Fibroblast of lung (primary cell): ENCODE data around the gene RBMS1. TPM values are rescaled to one million over a fixed set of nuclear protein-coding genes. Genes with fewer than 3 reads are reported as not detected.

Experiments
- DNase-seq, 2 donors: peaks; one replicate each; pipeline versions ENCODE4 v3.0.0 to v3.0.0-alpha.2; 2010; ENCODE audit warnings: low read depth in 2 of 2
- H2AFZ ChIP-seq: 2 replicates; pipeline ENCODE4 v1.5.1; 2012; ENCODE audit warnings: low read length, control low read depth, inconsistent platforms
- H3K27ac ChIP-seq: 2 replicates; pipeline ENCODE4 v1.5.1; 2011; ENCODE audit warnings: low read length, control low read depth; ENCODE audit not compliant: insufficient read depth
- H3K27me3 ChIP-seq: 2 replicates; pipeline ENCODE4 v1.5.1; 2011; ENCODE audit warnings: mild to moderate bottlenecking, low read length; ENCODE audit not compliant: control insufficient read depth, insufficient read depth
- H3K36me3 ChIP-seq: 2 replicates; pipeline ENCODE4 v1.5.1; 2011; ENCODE audit warnings: low read length; ENCODE audit not compliant: control insufficient read depth, insufficient read depth
- H3K4me1 ChIP-seq: 2 replicates; pipeline ENCODE4 v1.5.1; 2011; ENCODE audit warnings: low read length; ENCODE audit not compliant: control insufficient read depth, insufficient read depth; ENCODE audit errors: extremely low read depth
- H3K4me2 ChIP-seq: 2 replicates; pipeline ENCODE4 v1.5.1; 2011; ENCODE audit warnings: low read length, control low read depth; ENCODE audit not compliant: insufficient read depth; ENCODE audit errors: extremely low read depth
- H3K4me3 ChIP-seq, 4 experiments: fragments of 200-600 bp in 1 of 4; sonication (generic) in 1 of 4; replicated peaks in 1 of 4; 2 replicates each; pipeline ENCODE4 v1.5.1; 2011 to 2016; ENCODE audit warnings: low read length in 4 of 4, low read depth in 3 of 4, mild to moderate bottlenecking in 3 of 4, control low read depth in 2 of 4, inconsistent platforms in 1 of 4, mixed read lengths in 1 of 4; ENCODE audit not compliant: insufficient read depth in 1 of 4; ENCODE audit errors: control extremely low read depth in 1 of 4
- H3K79me2 ChIP-seq: 2 replicates; pipeline ENCODE4 v1.5.1; 2012; ENCODE audit warnings: mild to moderate bottlenecking, low read length, inconsistent platforms; ENCODE audit not compliant: control insufficient read depth, insufficient read depth
- H3K9ac ChIP-seq: 2 replicates; pipeline ENCODE4 v1.5.1; 2011; ENCODE audit warnings: mild to moderate bottlenecking, low read length, control low read depth; ENCODE audit not compliant: insufficient read depth
- H3K9me3 ChIP-seq: 2 replicates; pipeline ENCODE4 v1.5.1; 2012; ENCODE audit warnings: low read depth, low read length; ENCODE audit not compliant: control insufficient read depth, insufficient read depth
- H4K20me1 ChIP-seq: 2 replicates; pipeline ENCODE4 v1.5.1; 2011; ENCODE audit warnings: low read length; ENCODE audit not compliant: control insufficient read depth, insufficient read depth; ENCODE audit errors: extremely low read depth
- CTCF ChIP-seq, 2 donors: IDR thresholded peaks in 1 of 2; conservative IDR thresholded peaks in 1 of 2; 1 replicate in 1 of 2; 2 replicates in 1 of 2; pipeline ENCODE4 v1.5.1; 2011 to 2012; ENCODE audit warnings: low read length in 2 of 2, control low read depth in 1 of 2, inconsistent platforms in 1 of 2, low read depth in 1 of 2, mild to moderate bottlenecking in 1 of 2
- EZH2 ChIP-seq: IDR thresholded peaks from 2 replicates; pipeline ENCODE4 v1.5.1; 2012; ENCODE audit warnings: low read length, control low read depth, mild to moderate bottlenecking; ENCODE audit errors: missing control alignments
- polyA plus RNA-seq, 2 donors: library from polyadenylated mRNA; depleted of rRNA in 1 of 2; stranded (reverse) in 1 of 2; unstranded in 1 of 2; fragments of >200 nt; gene quantifications; 2 replicates each; pipeline ENCODE4 v1.2.1, GENCODE V29; 2011 to 2012; ENCODE audit warnings: missing spikeins in 1 of 2
- total RNA-seq: library from RNA; depleted of rRNA; stranded (reverse); fragments of >200 nt; gene quantifications from 2 replicates; pipeline ENCODE4 v1.2.1, GENCODE V29; 2014

RBMS1 gene
- total and polyA plus RNA-seq, 2 donors (not counting 1 experiment from before 2014, with no cell fraction given), result 77.3 to 146 TPM

GRCh38 chr2:160388464-160389263 lies 104.9 kb downstream of the RBMS1 start:
- no peaks in the 10 kb centered on the region for H3K27me3 ChIP-seq
- no peaks in the 10 kb centered on the region for H3K9me3 ChIP-seq
- no peaks in the 10 kb centered on the region for H3K36me3 ChIP-seq
- H3K4me2 ChIP-seq, result peak overlapping the region; percentile 59
- H3K4me3 ChIP-seq, result peak overlapping the region in 2 of 4 experiments; percentile 4 to 36
- no peak overlapping the region for H2AFZ ChIP-seq
- H3K9ac ChIP-seq, result peak overlapping the region; percentile 61
- TF ChIP-seq EZH2 (no peak), CTCF (conservative IDR thresholded peaks at IDR 0.05 in 1 of 2, IDR thresholded peaks at IDR 0.05 in 1 of 2; ENCODE audit: low read depth in 1 of 2, low read length in 2 of 2) (no peak)
- H3K79me2 ChIP-seq, result peaks cover 90% of the 10 kb centered on the region
- H4K20me1 ChIP-seq, result no peaks in the 10 kb centered on the region
- no peak for DNase-seq
- H3K4me1 ChIP-seq, result peaks cover 47% of the 10 kb centered on the region
- H3K27ac ChIP-seq, result peak overlapping the region; percentile 98

GRCh38 chr2:160387558-160388262 lies 105.9 kb downstream of the RBMS1 start:
- H3K4me1 ChIP-seq, result peaks cover 44% of the 10 kb centered on the region
- peak overlapping the region in 2 of 4 experiments; percentile 23 to 36 for H3K4me3 ChIP-seq
- peak overlapping the region; percentile 61 for H3K9ac ChIP-seq
- peak overlapping the region; percentile 98 for H3K27ac ChIP-seq
- H4K20me1 ChIP-seq, result no peaks in the 10 kb centered on the region
- TF ChIP-seq EZH2 (no peak), CTCF (conservative IDR thresholded peaks at IDR 0.05 in 1 of 2, IDR thresholded peaks at IDR 0.05 in 1 of 2; ENCODE audit: low read depth in 1 of 2, low read length in 2 of 2) (no peak)
- H3K9me3 ChIP-seq, result no peaks in the 10 kb centered on the region
- H3K36me3 ChIP-seq, result no peaks in the 10 kb centered on the region
- peak overlapping the region; percentile 68 for H3K4me2 ChIP-seq
- H3K27me3 ChIP-seq, result no peaks in the 10 kb centered on the region
- peaks cover 90% of the 10 kb centered on the region for H3K79me2 ChIP-seq
- DNase-seq, result peak; percentile 99 to 100
- H2AFZ ChIP-seq, result no peak overlapping the region

DNA sequence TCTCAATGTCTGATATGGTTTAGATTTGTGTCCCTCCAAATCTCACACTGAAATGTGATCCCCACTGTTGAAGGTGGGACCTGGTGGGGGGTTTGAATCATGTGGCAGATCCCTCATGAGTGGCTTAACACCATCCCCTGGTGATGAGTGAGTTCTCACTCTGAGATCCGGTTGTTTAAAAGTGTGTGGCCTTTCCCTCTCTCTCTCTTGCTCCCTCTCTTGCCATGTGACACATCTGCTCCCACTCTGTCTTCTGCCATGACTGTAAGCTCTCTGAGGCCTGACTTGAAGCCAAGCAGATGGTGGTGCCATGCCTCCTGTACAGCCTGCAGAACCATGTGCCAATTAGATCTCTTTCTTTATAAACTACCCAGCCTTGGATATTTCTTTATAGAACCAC lies 108.8 kb downstream of the RBMS1 start:
- H3K79me2 ChIP-seq, result peaks cover 91% of the 10 kb centered on the region
- H3K4me2 ChIP-seq, result no peak overlapping the region
- H3K9ac ChIP-seq, result no peak overlapping the region
- no peak for TF ChIP-seq EZH2
- TF ChIP-seq CTCF (conservative IDR thresholded peaks at IDR 0.05 in 1 of 2, IDR thresholded peaks at IDR 0.05 in 1 of 2; ENCODE audit: low read depth in 1 of 2, low read length in 2 of 2), result no peak
- DNase-seq, result no peak
- H3K9me3 ChIP-seq, result no peaks in the 10 kb centered on the region
- H3K36me3 ChIP-seq, result no peaks in the 10 kb centered on the region
- H3K4me3 ChIP-seq, result no peak overlapping the region
- peak overlapping the region; percentile 12 for H3K27ac ChIP-seq
- no peaks in the 10 kb centered on the region for H3K27me3 ChIP-seq
- peaks cover 28% of the 10 kb centered on the region for H3K4me1 ChIP-seq
- H2AFZ ChIP-seq, result no peak overlapping the region
- H4K20me1 ChIP-seq, result no peaks in the 10 kb centered on the region
